KMS-11 (cell line): ENCODE results near the gene AP5Z1.

Experiments
- H2AFZ ChIP-seq: fragments of 200-600 bp; sonication (generic); 2 replicates; pipeline ENCODE4 v1.6.1; 2016; ENCODE audit warnings: antibody characterized with exemption, mixed run types, low read depth
- H3K27ac ChIP-seq: fragments of 200-600 bp; sonication (generic); 2 replicates; pipeline ENCODE4 v1.6.1; 2016; ENCODE audit warnings: mild to moderate bottlenecking, mixed run types
- H3K27me3 ChIP-seq: fragments of 200-600 bp; sonication (generic); 2 replicates; pipeline ENCODE4 v1.6.1; 2017; ENCODE audit warnings: mild to moderate bottlenecking, low read depth, mixed run types, moderate library complexity; ENCODE audit not compliant: insufficient read depth
- H3K36me3 ChIP-seq: fragments of 200-600 bp; sonication (generic); 2 replicates; pipeline ENCODE4 v1.6.1; 2017; ENCODE audit warnings: mild to moderate bottlenecking, mixed run types; ENCODE audit not compliant: insufficient read depth
- H3K4me1 ChIP-seq: fragments of 200-600 bp; sonication (generic); 2 replicates; pipeline ENCODE4 v1.6.1; 2016; ENCODE audit warnings: mild to moderate bottlenecking, low read depth, mixed run types; ENCODE audit not compliant: poor library complexity, severe bottlenecking
- H3K4me2 ChIP-seq: fragments of 200-600 bp; sonication (generic); 2 replicates; pipeline ENCODE4 v1.7.0; 2016; ENCODE audit warnings: mild to moderate bottlenecking, mixed run types
- H3K4me3 ChIP-seq: fragments of 200-600 bp; sonication (generic); IDR thresholded peaks from 2 replicates; pipeline ENCODE4 v1.6.1; 2017; ENCODE audit warnings: low read depth, low read length, mixed read lengths; ENCODE audit not compliant: insufficient read depth
- H3K79me2 ChIP-seq: fragments of 200-600 bp; sonication (generic); 2 replicates; pipeline ENCODE4 v1.6.1; 2016; ENCODE audit warnings: low read depth, mixed run types; ENCODE audit not compliant: insufficient read depth
- H3K9ac ChIP-seq: fragments of 200-600 bp; sonication (generic); 2 replicates; pipeline ENCODE4 v1.6.1; 2016; ENCODE audit warnings: mild to moderate bottlenecking, mixed run types
- H4K20me1 ChIP-seq: fragments of 200-600 bp; sonication (generic); 2 replicates; pipeline ENCODE4 v1.6.1; 2016; ENCODE audit warnings: mild to moderate bottlenecking, mixed run types; ENCODE audit not compliant: insufficient read depth
- TF ChIP-seq, protein P1 (sequence below): fragments of 200-600 bp; sonication (generic); conservative IDR thresholded peaks from 2 replicates; pipeline ENCODE4 v1.6.1; 2017; ENCODE audit warnings: low read depth, mild to moderate bottlenecking, antibody characterized with exemption, low read length, moderate library complexity, mixed read lengths

Gene AP5Z1

GRCh38 chr7:4782333-4783291, 7.2 kb downstream of the AP5Z1 start:
- Histone ChIP-seq H3K79me2 (peaks cover 19% of the 10 kb centered on the region; the same call in 1 of the 2 replicates), H4K20me1 (no peaks in the 10 kb centered on the region), H3K4me2 (no peak overlapping the region), H3K4me1 (no peaks in the 10 kb centered on the region), H3K27ac (no peak overlapping the region), H3K9ac (no peak overlapping the region), H3K4me3 (no peak overlapping the region), H3K27me3 (no peaks in the 10 kb centered on the region), H3K36me3 (peaks cover 6% of the 10 kb centered on the region; the same call in 1 of the 2 replicates), H2AFZ (no peak overlapping the region)
- TF ChIP-seq, protein P1, sequence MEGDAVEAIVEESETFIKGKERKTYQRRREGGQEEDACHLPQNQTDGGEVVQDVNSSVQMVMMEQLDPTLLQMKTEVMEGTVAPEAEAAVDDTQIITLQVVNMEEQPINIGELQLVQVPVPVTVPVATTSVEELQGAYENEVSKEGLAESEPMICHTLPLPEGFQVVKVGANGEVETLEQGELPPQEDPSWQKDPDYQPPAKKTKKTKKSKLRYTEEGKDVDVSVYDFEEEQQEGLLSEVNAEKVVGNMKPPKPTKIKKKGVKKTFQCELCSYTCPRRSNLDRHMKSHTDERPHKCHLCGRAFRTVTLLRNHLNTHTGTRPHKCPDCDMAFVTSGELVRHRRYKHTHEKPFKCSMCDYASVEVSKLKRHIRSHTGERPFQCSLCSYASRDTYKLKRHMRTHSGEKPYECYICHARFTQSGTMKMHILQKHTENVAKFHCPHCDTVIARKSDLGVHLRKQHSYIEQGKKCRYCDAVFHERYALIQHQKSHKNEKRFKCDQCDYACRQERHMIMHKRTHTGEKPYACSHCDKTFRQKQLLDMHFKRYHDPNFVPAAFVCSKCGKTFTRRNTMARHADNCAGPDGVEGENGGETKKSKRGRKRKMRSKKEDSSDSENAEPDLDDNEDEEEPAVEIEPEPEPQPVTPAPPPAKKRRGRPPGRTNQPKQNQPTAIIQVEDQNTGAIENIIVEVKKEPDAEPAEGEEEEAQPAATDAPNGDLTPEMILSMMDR, result no peak

DNA sequence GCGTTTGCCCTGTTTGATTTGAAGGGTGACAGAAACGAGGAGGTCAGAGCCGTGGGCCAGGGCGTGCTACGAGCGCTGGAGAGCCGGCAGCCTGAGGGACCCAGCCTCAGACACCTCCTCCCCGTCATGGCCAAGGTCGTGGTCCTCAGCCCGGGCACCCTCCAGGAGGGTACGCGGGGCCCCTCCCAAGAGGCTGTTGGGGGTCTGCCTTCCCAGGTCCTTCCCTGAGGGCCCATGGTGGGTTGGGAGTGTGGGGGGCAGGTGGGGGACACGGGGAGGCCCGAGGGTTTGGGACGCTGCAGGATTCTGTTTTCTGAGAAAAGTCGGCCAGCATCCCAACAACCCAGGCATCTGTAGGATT, 7.8 kb downstream of the AP5Z1 start:
- peaks cover 12% of the 10 kb centered on the region; the same call in 1 of the 2 replicates for H3K79me2 ChIP-seq
- H3K4me2 ChIP-seq, result no peak overlapping the region
- H3K4me1 ChIP-seq, result no peaks in the 10 kb centered on the region
- no peaks in the 10 kb centered on the region for H4K20me1 ChIP-seq
- no peaks in the 10 kb centered on the region for H3K27me3 ChIP-seq
- no peak overlapping the region for H3K4me3 ChIP-seq
- TF ChIP-seq, protein P1, result no peak
- no peak overlapping the region for H2AFZ ChIP-seq
- no peak overlapping the region for H3K27ac ChIP-seq
- peaks cover 6% of the 10 kb centered on the region; the same call in 1 of the 2 replicates for H3K36me3 ChIP-seq
- no peak overlapping the region for H3K9ac ChIP-seq

DNA sequence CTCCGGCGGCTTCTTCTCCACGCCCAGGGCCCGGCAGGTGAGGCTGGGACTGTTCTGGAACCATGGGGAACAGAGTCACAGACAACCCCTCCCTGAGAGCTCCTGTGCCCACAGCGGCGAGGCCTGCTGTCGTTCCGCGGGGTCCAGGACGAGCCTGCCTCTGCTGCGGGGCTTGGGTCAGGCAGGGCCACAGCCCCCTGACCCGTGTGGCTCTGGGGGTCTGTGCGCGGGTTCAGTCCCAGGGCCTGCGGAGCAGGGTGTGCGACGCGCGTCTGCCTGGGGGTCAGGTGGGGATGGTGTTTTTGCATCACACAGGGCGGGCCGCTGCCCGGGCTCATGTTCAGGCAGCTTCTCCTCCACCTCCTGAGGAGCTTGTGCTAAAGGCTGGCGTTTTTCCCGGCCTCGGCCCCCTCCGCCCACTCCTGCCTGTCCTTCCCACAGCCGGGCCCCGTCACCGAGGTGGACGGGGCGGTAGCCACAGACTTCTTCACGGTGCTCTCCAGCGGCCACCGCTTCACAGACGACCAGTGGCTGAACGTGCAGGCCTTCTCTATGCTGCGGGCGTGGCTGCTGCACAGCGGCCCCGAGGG, 8.4 kb downstream of the AP5Z1 start:
- H3K27me3 ChIP-seq, result no peaks in the 10 kb centered on the region
- H4K20me1 ChIP-seq, result no peaks in the 10 kb centered on the region
- H3K36me3 ChIP-seq, result peaks cover 6% of the 10 kb centered on the region; the same call in 1 of the 2 replicates

GRCh38 chr7:4784799-4785198, 9.4 kb downstream of the AP5Z1 start:
- no peak overlapping the region for H3K4me3 ChIP-seq
- H2AFZ ChIP-seq, result no peak overlapping the region
- no peaks in the 10 kb centered on the region for H4K20me1 ChIP-seq
- TF ChIP-seq, protein P1, result no peak
- H3K4me2 ChIP-seq, result no peak overlapping the region
- no peak overlapping the region for H3K9ac ChIP-seq
- peaks cover 6% of the 10 kb centered on the region; the same call in 1 of the 2 replicates for H3K36me3 ChIP-seq
- no peaks in the 10 kb centered on the region for H3K27me3 ChIP-seq
- H3K27ac ChIP-seq, result no peak overlapping the region
- no peaks in the 10 kb centered on the region for H3K4me1 ChIP-seq
- 0 out of 2 replicates have a peak, but pooled peaks cover 5% of the 10 kb centered on the region for H3K79me2 ChIP-seq

More for the DNA sequence above, 8.4 kb downstream of the AP5Z1 start:
- H2AFZ ChIP-seq, result no peak overlapping the region
- no peak overlapping the region for H3K4me3 ChIP-seq
- no peak overlapping the region for H3K4me2 ChIP-seq
- H3K9ac ChIP-seq, result no peak overlapping the region
- TF ChIP-seq, protein P1, result no peak
- H3K4me1 ChIP-seq, result no peaks in the 10 kb centered on the region
- no peak overlapping the region for H3K27ac ChIP-seq
- peaks cover 10% of the 10 kb centered on the region; the same call in 1 of the 2 replicates for H3K79me2 ChIP-seq
